Natural killer cell (primary cell): ENCODE measurements around the gene CCDC157. TPM values are rescaled to one million over a fixed set of nuclear protein-coding genes. Genes with fewer than 3 reads are reported as not detected.

ENCODE experiments used
- ATAC-seq, 3 donors: fragments of 150-1000 bp in 2 of 3; fragments of 200-7000 bp in 1 of 3; cut with Tn5 transposase; 1 replicate in 1 of 3; 2 replicates in 2 of 3; pipeline ENCODE4 v1.10.0; 2021; ENCODE audit warnings: mild to moderate bottlenecking in 2 of 3, moderate library complexity in 2 of 3
- DNase-seq, 2 donors: peaks; one replicate each; pipeline versions ENCODE4 v3.0.0 to v3.0.0-alpha.2; 2013 to 2021; ENCODE audit warnings: mixed read lengths in 1 of 2
- H3K27ac ChIP-seq: one replicate; pipeline ENCODE4 v1.5.1; 2013; ENCODE audit warnings: mild to moderate bottlenecking, low read length
- H3K27me3 ChIP-seq: one replicate; pipeline ENCODE4 v1.6.1; 2013; ENCODE audit warnings: low read length; ENCODE audit not compliant: control insufficient read depth, insufficient read depth
- H3K36me3 ChIP-seq: one replicate; pipeline ENCODE4 v1.6.1; 2013; ENCODE audit warnings: low read length; ENCODE audit not compliant: control insufficient read depth, insufficient read depth
- H3K4me1 ChIP-seq: one replicate; pipeline ENCODE4 v1.6.1; 2013; ENCODE audit warnings: low read length; ENCODE audit not compliant: control insufficient read depth, insufficient read depth
- H3K4me3 ChIP-seq: one replicate; pipeline ENCODE4 v1.5.1; 2013; ENCODE audit warnings: low read length
- H3K9me3 ChIP-seq: one replicate; pipeline ENCODE4 v1.6.1; 2013; ENCODE audit warnings: low read length; ENCODE audit not compliant: control insufficient read depth, insufficient read depth
- H3K27ac Mint-ChIP-seq, 2 donors: one replicate each; pipeline ENCODE4 v1.8.0; 2022; ENCODE audit warnings: mild to moderate bottlenecking in 2 of 2, mixed read lengths in 2 of 2, moderate library complexity in 1 of 2
- H3K27me3 Mint-ChIP-seq, 2 donors: one replicate each; pipeline ENCODE4 v1.8.0; 2022; ENCODE audit warnings: low read depth in 2 of 2, mixed read lengths in 2 of 2
- H3K36me3 Mint-ChIP-seq: one replicate; pipeline ENCODE4 v1.8.0; 2022; ENCODE audit warnings: mixed read lengths
- H3K4me1 Mint-ChIP-seq, 2 donors: one replicate each; pipeline ENCODE4 v1.8.0; 2022; ENCODE audit warnings: mixed read lengths in 2 of 2
- H3K4me3 Mint-ChIP-seq: one replicate; pipeline ENCODE4 v1.8.0; 2022; ENCODE audit warnings: mild to moderate bottlenecking, moderate library complexity, mixed read lengths
- H3K9me3 Mint-ChIP-seq, 2 donors: one replicate each; pipeline ENCODE4 v1.8.0; 2022; ENCODE audit warnings: mixed read lengths in 2 of 2
- WGBS: methylation state at CpG from one replicate; pipeline ENCODE4 v1.1.7; 2013; ENCODE audit warnings: missing lambda C conversion rate; ENCODE audit not compliant: insufficient coverage; 5-methylcytosine and 5-hydroxymethylcytosine counted together
- intact Hi-C: fragments of 100-400 bp; cut with micrococcal nuclease; formaldehyde crosslinking; loops from one replicate; pipeline ENCODE4 v1.14.2; 2022
- total RNA-seq, 4 donors: library from RNA; stranded (reverse); fragments of 120-200 nt in 1 of 4; gene quantifications; one replicate each; pipeline versions ENCODE4 v1.2.3 to v1.2.4, GENCODE V29; 2013 to 2022
- TF ChIP-seq, protein P1 (sequence below): fragments of 200-600 bp; IDR thresholded peaks from one replicate; pipeline ENCODE4 v1.8.0; 2022; ENCODE audit warnings: antibody characterized with exemption

CCDC157 gene
- total RNA-seq, 3 donors from 2014 or later (not counting 1 experiment from before 2014, with no cell fraction given), result 7.7 to 9.7 (median 8.4) TPM

DNA sequence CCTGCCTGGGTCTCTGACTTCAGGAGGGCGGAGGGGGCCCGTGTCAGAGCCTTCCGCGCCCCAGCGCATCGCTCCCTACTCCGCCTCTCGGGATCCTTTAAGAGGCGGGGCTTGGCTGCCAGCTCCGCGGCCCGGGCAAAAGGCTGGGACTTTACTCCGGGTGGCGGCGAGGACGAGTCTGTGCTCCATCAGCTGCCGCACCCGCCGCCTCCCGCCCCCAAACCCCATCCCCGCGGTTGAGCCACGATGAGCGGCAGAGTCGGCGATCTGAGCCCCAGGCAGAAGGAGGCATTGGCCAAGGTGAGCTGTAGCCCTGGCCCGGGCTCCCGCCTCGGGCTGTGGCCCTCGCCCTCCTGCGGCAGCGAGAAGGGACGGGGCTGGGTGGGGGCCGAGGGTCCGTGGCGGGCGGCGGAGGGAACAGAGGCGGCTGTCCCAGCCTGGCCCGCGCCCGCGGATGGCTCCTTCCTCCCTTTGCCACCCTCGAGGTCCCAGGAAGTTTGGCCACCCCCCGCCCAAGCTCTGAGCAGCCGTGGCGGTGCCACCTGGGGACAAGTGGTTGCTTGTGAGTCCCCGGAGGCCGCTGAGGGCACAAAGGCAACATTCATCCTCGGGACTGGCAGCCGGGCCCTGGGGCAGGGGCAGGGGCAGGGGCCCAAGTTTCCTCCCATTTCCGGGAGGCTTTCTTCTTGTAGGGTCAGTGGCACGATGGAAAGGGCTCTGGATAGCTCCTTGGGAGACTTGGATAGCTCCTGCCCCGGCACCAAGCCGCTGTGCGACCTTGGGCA lies 40.3 kb downstream of the CCDC157 start, which contains the start of gene SEC14L2:
Gene SEC14L2 (plus strand): TSS at position 148 of the 785 bp plus-strand sequence. CDS start 99 bp downstream, at position 247.
- intact Hi-C loops, result no loop called here
- H3K27me3 ChIP-seq, result peaks cover 28% of the 10 kb centered on the region
- no peaks in the 10 kb centered on the region for H3K36me3 ChIP-seq
- WGBS, result 2% methylated on average over 56 of the region's 56 CpGs
- H3K4me3 ChIP-seq, result peak within 1 kb of the TSS; percentile 20
- TF ChIP-seq, protein P1, sequence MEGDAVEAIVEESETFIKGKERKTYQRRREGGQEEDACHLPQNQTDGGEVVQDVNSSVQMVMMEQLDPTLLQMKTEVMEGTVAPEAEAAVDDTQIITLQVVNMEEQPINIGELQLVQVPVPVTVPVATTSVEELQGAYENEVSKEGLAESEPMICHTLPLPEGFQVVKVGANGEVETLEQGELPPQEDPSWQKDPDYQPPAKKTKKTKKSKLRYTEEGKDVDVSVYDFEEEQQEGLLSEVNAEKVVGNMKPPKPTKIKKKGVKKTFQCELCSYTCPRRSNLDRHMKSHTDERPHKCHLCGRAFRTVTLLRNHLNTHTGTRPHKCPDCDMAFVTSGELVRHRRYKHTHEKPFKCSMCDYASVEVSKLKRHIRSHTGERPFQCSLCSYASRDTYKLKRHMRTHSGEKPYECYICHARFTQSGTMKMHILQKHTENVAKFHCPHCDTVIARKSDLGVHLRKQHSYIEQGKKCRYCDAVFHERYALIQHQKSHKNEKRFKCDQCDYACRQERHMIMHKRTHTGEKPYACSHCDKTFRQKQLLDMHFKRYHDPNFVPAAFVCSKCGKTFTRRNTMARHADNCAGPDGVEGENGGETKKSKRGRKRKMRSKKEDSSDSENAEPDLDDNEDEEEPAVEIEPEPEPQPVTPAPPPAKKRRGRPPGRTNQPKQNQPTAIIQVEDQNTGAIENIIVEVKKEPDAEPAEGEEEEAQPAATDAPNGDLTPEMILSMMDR, result no peak
- peak within 1 kb of the TSS; percentile 28 for H3K4me3 Mint-ChIP-seq
- H3K9me3 ChIP-seq, result no peaks in the 10 kb centered on the region
- H3K27ac ChIP-seq, result no peak within 1 kb of the TSS
- H3K9me3 Mint-ChIP-seq, result no peaks in the 10 kb centered on the region
- no peaks in the 10 kb centered on the region for H3K36me3 Mint-ChIP-seq
- peak within 1 kb of the TSS in 1 of 2 donors; percentile 31 for H3K27ac Mint-ChIP-seq
- peak; percentile 44 to 64 (median 58) for ATAC-seq
- peaks cover 41 to 46% of the 10 kb centered on the region in 2 donors for H3K27me3 Mint-ChIP-seq
- peak in 1 of 2 donors; percentile 76 for DNase-seq
- peaks cover 28% of the 10 kb centered on the region for H3K4me1 ChIP-seq
- peaks cover 13 to 24% of the 10 kb centered on the region in 2 donors for H3K4me1 Mint-ChIP-seq

DNA sequence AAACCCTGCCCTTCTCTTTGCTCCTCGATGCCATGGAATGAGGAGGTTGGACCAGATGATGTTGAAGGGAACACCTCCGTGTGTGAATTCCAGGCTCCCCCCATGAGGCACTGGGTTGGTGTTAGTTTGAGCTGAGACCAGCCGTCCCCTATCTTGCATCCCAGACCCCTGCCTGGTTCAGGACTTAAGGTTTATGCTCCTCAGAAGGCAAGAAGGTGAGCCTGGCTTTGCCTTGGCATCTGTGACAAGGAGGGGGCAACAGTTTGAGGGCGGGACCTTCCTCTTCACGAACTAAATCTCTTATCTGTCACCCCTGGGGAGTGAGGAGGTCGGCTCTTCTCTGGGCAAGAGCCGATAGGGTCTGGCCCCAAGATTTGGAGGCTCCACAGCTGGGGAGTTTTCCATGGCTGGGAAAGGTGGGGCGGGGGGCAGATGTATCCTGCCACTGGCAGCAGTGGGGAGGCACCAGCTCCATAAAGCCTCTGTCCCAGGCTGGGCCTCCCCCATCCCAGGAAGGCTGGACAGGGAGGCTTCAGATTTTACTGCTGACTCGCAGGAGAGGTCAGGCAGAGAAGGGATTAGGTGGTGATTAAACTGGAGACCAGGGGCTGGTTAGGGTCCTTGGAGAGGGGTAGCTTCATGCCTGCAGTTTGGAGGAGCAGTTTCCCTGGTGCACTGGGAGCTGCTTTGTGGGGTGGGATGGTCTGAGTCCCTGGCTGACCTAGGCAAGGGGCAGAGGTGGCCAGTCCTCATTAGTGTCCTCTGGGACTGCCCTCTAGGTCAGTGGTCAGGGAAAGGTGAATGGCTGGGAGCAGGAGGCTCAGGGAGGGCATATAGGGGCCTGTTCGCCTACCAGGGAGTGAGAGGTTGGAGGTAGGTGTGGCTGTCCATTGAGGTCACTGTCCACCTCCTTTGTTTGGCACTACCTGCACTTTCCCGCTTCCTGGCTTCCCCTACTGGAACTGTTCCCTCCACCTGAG lies 41.1 kb downstream of the CCDC157 start:
- H3K27me3 ChIP-seq, result peaks cover 28% of the 10 kb centered on the region
- H3K4me1 ChIP-seq, result peaks cover 28% of the 10 kb centered on the region
- no peaks in the 10 kb centered on the region for H3K36me3 ChIP-seq
- intact Hi-C loops, result no loop called here
- Mint-ChIP-seq H3K27ac (no peak overlapping the region), H3K4me3 (peak overlapping the region; percentile 25), H3K27me3 (peaks cover 41 to 46% of the 10 kb centered on the region in 2 donors), H3K9me3 (no peaks in the 10 kb centered on the region), H3K4me1 (peaks cover 13 to 24% of the 10 kb centered on the region in 2 donors), H3K36me3 (no peaks in the 10 kb centered on the region)
- ATAC-seq, result peak in 1 of 3 donors; percentile 12
- H3K9me3 ChIP-seq, result no peaks in the 10 kb centered on the region
- WGBS, result 40% methylated on average over 9 of the region's 11 CpGs
- TF ChIP-seq, protein P1, result no peak
- no peak overlapping the region for H3K27ac ChIP-seq
- no peak overlapping the region for H3K4me3 ChIP-seq
- DNase-seq, result peak in 1 of 2 donors; percentile 33

DNA sequence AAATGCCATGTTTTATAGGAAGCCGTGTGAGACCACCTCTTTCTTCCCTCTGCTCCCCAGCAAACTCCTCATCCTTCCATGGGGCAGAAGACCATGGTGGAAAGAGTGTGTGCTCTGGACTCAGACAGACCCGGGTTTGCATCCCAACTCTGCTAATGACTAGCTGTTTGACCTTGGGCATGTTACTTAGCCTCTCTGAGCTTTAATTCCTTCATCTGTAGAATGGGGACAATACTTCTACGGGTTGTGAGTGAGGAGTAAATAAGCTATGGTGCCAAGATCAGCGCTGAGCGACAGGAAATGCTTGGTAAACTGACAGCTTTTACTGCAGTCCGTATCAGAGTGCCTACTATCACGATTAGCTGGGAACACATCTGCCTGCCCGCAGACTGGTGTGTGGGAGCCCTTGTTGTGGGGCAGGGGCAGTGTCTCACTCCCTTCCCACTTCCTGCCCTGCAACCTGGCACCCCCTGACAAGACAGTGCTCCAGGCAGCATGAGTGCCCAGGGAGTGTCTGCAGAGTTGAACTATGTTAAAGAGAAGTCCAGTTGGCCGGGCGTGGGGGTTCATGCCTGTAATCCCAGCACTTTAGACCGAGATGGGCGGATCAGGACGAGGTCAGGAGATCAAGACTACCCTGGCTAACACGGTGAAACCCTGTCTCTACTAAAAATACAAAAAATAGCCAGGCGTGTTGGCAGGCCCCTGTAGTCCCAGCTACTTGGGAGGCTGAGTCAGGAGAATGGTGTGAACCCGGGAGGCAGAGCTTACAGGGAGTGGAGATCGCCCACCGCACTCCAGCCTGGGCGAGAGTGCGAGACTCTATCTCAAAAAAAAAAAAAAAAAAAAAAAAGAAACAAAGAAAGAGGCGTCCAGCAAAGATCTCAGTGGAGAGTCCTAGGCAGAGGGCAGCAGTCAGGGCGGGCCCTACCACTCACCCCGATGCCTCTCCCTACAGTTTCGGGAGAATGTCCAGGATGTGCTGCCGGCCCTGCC lies 42.2 kb downstream of the CCDC157 start:
- peaks cover 28% of the 10 kb centered on the region for H3K4me1 ChIP-seq
- H3K27me3 ChIP-seq, result peaks cover 28% of the 10 kb centered on the region
- TF ChIP-seq, protein P1, result no peak
- no peaks in the 10 kb centered on the region for H3K36me3 ChIP-seq
- Mint-ChIP-seq H3K27me3 (peaks cover 38% of the 10 kb centered on the region in 2 donors), H3K4me1 (peaks cover 13 to 24% of the 10 kb centered on the region in 2 donors), H3K27ac (no peak overlapping the region), H3K4me3 (peak overlapping the region; percentile 40), H3K9me3 (no peaks in the 10 kb centered on the region), H3K36me3 (no peaks in the 10 kb centered on the region)
- WGBS, result 73% methylated on average over 25 of the region's 25 CpGs
- ATAC-seq, result peak in 1 of 3 donors; percentile 24
- intact Hi-C loops, result no loop called here
- peak in 1 of 2 donors; percentile 44 for DNase-seq
- no peak overlapping the region for H3K27ac ChIP-seq
- H3K9me3 ChIP-seq, result no peaks in the 10 kb centered on the region
- H3K4me3 ChIP-seq, result no peak overlapping the region
